Bronchial epithelial cell (primary cell): Measurements from ENCODE around the gene SLC13A4. TPM values are rescaled to one million over a fixed set of nuclear protein-coding genes. Genes with fewer than 3 reads are reported as not detected.
"Not testable (repeated sequence)": the region's sequence is repeated elsewhere in the genome, so short reads cannot be mapped to it uniquely, and the experiment has no call there.

Experiments used
- DNase-seq: peaks from one replicate; pipeline ENCODE4 v3.0.0-alpha.2; 2010; ENCODE audit warnings: low read depth
- FAIRE-seq: peaks from 2 replicates; lab custom pipeline; 2011; peaks lifted over from hg19 to GRCh38; lab: Jason Lieb, UNC
- H3K27me3 ChIP-seq: 2 replicates; pipeline ENCODE4 v1.5.1; 2011; ENCODE audit warnings: low read length; ENCODE audit not compliant: control insufficient read depth, insufficient read depth
- H3K36me3 ChIP-seq: 2 replicates; pipeline ENCODE4 v1.5.1; 2011; ENCODE audit warnings: low read length; ENCODE audit not compliant: control insufficient read depth, insufficient read depth
- H3K4me3 ChIP-seq: 2 replicates; pipeline ENCODE4 v1.5.1; 2011; ENCODE audit warnings: mild to moderate bottlenecking, low read depth, low read length, control low read depth
- CTCF ChIP-seq: IDR thresholded peaks from 2 replicates; pipeline ENCODE4 v1.5.1; 2011; ENCODE audit warnings: mild to moderate bottlenecking, moderate library complexity, low read length, control low read depth, inconsistent platforms; ENCODE audit not compliant: insufficient read depth, severe bottlenecking
- total RNA-seq: library from RNA; depleted of rRNA; stranded (reverse); fragments of >200 nt; gene quantifications from 2 replicates; pipeline ENCODE4 v1.2.1, GENCODE V29; 2014

SLC13A4 gene
- total RNA-seq, 1 donor from 2014 or later = under 0.01 TPM

- no peak for DNase-seq
- no peak for FAIRE-seq
- Histone ChIP-seq H3K27me3 (no peaks in the 10 kb centered on the region), H3K36me3 (no peaks in the 10 kb centered on the region), H3K4me3 (no peak overlapping the region)
- TF ChIP-seq CTCF = peak; percentile 29
These were observed 23.9 kb downstream of the SLC13A4 start for GRCh38 chr7:135704074-135704473.

- no peaks in the 10 kb centered on the region for H3K36me3 ChIP-seq
- H3K27me3 ChIP-seq = no peaks in the 10 kb centered on the region
- TF ChIP-seq CTCF = no peak
- no peak for FAIRE-seq
- DNase-seq = no peak
- no peak overlapping the region for H3K4me3 ChIP-seq
These were observed 30.5 kb downstream of the SLC13A4 start for GRCh38 chr7:135697276-135698049.

GRCh38 chr7:135693558-135693957 is 34.4 kb downstream of the SLC13A4 start:
- TF ChIP-seq CTCF = no peak
- H3K36me3 ChIP-seq = peaks cover 2% of the 10 kb centered on the region
- FAIRE-seq (no peak), DNase-seq (no peak)
- no peaks in the 10 kb centered on the region for H3K27me3 ChIP-seq
- H3K4me3 ChIP-seq = no peak overlapping the region

- DNase-seq, H3K4me3 ChIP-seq, H3K36me3 ChIP-seq, FAIRE-seq, H3K27me3 ChIP-seq: not testable (repeated sequence)
These were observed 35.4 kb downstream of the SLC13A4 start for GRCh38 chr7:135692606-135693005.

GRCh38 chr7:135692055-135692454 is 35.9 kb downstream of the SLC13A4 start:
- DNase-seq (no peak), FAIRE-seq (no peak)
- Histone ChIP-seq H3K36me3 (peaks cover 2% of the 10 kb centered on the region), H3K4me3 (no peak overlapping the region), H3K27me3 (no peaks in the 10 kb centered on the region)
- TF ChIP-seq CTCF = no peak

GRCh38 chr7:135690566-135690965 is 37.4 kb downstream of the SLC13A4 start:
- no peak overlapping the region for H3K4me3 ChIP-seq
- peaks cover 2% of the 10 kb centered on the region for H3K36me3 ChIP-seq
- H3K27me3 ChIP-seq = no peaks in the 10 kb centered on the region
- no peak for TF ChIP-seq CTCF
- DNase-seq (no peak), FAIRE-seq (no peak)
